SKM-1 treated with dmso at 0.1 percent for 144 hours (cell line): ENCODE measurements around the gene AKAP5.

Experiments
- DNase-seq: peaks from one replicate; lab custom pipeline; 2025; ENCODE audit not compliant: unreplicated experiment; lab: John Stamatoyannopoulos, UW

The AKAP5 gene

DNA sequence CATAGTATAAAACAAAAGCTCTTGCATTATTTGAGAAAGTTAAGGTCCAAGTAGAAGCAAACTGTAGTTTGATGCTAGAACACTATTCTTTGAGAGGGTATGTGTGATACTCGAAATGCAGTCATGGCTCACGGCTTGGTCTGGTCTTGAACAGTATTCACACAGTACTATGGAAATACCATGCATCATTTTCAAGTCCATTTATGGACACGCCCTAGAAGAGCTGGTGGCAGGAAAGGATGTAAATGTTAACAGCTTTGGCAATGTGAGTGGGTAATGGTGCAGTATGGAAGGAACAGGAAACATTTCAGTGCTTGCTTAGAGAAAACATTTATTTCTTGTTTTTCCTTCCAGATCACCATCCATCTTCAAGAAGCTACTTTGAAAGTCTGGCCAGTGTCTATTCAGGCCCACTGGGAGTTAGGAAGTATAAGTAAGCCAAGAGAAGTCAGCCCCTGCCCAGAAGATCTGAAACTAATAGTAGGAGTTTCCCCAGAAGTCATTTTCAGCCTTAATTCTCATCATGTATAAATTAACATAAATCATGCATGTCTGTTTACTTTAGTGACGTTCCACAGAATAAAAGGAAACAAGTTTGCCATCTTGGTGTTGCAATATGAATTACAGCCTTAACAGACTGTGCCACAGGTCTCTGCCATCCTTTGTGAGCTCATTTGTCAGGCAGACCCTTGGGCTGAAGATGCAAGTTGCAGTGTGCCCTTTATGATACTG lies 5.7 kb upstream of the AKAP5 start:
- DNase-seq: no peak

DNA sequence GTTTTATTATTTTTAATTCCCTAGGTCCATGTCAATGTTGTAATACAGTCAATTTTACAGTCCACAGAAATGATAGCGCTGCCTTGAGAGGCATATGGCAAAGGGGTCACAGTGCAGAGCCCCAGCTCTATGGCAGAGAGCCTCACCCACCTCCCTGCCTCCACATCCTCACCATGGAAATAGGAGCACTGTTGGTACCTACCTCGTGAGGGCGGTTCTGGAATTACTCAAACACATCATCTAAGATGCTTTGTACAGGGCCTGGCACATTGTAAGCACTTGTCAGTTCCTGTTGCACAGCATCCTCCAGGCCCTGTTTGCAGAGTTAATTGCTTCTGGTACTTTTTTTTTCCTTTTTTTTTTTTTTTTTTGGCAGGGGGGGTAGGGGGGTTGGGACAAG lies 4.1 kb upstream of the AKAP5 start:
- DNase-seq: no peak

- DNase-seq: no peak
Observed at GRCh38 chr14:64463195-64463594, 2.1 kb upstream of the AKAP5 start.

DNA sequence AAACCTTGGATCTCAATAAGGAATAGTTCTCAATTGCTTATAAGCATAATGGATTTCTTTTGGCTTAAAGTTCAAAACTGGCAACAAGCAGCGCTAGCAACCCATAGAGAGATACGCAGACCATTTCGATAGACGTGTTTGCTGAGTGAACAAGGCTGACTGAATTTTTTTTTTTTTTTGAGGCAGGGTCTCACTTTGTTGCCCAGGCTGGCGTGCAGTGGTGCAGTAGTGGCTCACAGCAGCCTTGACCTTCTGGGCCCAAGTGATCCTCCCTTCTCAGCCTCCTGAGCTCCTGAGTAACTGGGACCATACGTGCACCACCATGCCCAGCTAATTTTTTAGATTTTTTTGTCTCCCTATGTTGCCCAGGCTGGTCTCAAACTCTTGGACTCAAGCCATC lies 1.4 kb upstream of the AKAP5 start:
- DNase-seq: no peak

GRCh38 chr14:64464651-64465050 lies 648 bp upstream of the AKAP5 start:
- no peak for DNase-seq

DNA sequence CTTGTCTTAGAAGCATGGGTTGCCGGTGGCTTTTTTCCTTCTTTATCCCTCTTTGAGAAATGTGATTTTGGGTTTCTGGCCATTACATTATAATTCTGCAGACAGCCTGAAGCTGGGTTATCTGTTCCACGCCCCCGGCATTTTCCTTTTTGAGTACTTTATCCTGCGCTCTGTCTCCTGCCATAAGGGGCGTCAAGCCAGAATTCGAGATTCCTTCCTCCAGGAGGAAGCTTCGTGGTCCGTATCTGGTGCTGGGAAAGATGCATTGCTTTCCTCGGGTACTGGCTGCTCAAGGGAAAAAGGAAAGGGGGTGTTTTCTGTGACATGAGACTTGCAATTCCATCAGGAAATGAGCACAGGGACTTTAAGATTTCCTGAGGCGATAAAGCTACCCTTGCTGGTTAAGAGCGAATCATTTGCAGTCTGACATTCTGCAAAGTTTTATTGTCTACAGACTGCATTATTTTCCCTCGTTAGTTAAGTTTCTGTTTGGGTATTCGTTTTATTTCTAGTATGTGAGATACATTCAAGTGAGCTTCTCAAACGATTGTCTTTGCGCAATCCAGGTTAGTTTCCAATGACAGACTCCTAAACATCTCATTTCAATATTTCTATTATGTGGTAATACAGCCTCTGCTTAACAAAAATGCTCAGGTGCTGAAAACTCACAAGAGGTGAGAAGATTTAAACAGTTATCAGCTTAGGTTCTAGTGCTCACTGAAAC lies 694 bp downstream of the AKAP5 start:
- no peak for DNase-seq

DNA sequence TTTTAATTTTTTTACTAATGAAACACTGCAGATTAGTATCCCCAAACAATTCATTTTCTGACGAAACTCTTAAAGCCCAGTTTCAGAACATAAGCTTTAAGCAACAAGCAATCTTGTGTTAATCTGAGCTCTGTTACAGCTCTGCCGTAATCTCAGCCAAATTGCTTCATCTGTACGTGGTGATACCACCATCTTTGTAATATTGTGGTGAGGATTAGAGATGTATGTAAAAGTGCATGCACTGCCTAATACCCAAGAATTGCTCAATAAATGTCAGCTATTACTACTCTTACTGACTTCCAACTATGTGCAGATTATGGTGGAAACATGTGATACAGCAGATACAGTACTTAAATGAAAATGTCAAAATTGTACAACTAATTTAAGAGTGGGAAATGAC lies 1.8 kb downstream of the AKAP5 start:
- no peak for DNase-seq

- no peak for DNase-seq
Observed at GRCh38 chr14:64467566-64467965, 2.3 kb downstream of the AKAP5 start.

GRCh38 chr14:64468451-64468850 lies 3.2 kb downstream of the AKAP5 start:
- DNase-seq: no peak

- no peak for DNase-seq
Observed at GRCh38 chr14:64474041-64474440, 8.7 kb downstream of the AKAP5 start.

- no peak for DNase-seq
Observed at GRCh38 chr14:64474698-64475097, 9.4 kb downstream of the AKAP5 start.

- no peak for DNase-seq
Observed at GRCh38 chr14:64475585-64476273, 10.4 kb downstream of the AKAP5 start.

- no peak for DNase-seq
Observed at GRCh38 chr14:64476438-64476837, 11.1 kb downstream of the AKAP5 start.

- no peak for DNase-seq
Observed at GRCh38 chr14:64478634-64479250, 13.4 kb downstream of the AKAP5 start.

DNA sequence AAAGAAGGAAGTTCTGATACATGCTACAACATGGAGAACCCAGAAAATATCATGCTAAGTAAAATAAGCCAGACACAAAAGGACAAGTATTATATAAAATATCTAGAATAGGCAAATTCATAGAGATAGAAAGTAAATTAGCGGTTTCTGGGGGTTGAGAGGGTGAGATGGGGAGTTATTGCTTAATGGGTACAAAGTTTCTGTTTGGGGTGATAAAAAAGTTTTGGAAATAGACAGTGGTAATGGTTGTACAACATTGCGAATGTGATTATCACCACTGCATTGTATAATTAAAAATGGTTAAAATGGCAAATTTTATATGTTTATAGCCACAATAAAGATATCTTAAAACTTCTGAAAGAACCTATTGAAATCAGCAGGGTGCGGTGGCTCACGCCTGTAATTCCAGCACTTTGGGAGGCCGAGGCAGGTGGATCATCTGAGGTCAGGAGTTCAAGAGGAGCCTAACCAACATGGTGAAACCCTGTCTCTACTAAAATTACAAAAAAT lies 23.3 kb downstream of the AKAP5 start:
- DNase-seq: no peak

DNA sequence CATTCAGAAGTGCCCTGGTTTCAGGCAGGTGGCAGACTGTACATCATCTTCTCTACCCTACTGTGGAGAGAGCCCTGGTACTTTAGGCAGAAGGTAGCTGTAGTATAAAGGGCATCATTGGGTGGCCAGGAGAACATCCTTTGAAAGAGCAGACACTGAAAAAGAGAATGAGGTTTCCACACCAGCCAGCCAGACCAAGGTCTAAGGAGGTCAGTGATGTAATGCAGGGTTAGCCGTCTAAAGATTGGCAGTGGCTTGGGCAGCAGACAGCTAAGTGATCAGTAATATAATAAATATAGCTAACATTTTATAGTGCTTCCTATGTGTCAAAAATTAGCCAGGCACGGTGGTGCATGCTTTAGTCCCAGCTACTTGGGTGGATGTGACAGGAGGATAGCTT lies 26.3 kb downstream of the AKAP5 start:
- no peak for DNase-seq

DNA sequence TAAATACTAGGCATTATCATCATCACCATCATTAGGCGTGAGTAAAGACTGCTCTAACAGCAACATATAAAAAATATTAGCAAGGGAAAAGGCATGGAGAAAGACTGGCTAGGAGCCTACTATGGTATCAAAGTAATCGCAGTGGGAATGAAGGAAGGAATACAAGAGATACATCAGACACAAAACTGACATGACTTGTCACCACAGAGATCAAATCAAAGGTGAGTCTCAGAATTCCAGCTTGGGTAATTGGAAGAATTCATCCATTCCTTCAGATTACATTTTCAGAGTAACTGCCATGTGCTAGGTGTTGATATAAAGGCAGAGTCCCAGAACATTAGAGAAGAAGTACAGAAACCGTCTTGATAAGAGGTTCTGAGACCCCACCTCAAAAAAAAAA lies 28.2 kb downstream of the AKAP5 start:
- DNase-seq: no peak

DNA sequence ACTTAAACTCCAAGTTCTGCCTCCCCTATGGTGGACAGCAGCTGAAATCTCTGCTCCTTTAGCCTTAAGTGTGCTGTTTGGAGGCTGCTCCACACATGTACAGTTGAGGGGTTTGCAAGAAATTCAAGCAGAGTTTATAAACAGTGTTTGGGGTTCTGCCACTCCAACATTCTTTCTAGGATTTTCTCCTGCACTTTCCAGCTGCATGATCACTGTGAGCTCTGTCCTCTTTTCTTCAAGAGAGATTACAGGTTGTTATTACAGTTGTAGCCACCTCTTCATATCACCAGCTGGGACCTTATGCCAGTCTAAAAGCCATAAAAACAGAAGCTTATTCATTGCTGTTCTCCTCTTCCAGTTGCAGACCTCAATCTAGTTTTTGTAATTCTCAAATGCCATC lies 30.0 kb downstream of the AKAP5 start:
- DNase-seq: no peak

GRCh38 chr14:64496764-64497163 lies 31.5 kb downstream of the AKAP5 start:
- no peak for DNase-seq

DNA sequence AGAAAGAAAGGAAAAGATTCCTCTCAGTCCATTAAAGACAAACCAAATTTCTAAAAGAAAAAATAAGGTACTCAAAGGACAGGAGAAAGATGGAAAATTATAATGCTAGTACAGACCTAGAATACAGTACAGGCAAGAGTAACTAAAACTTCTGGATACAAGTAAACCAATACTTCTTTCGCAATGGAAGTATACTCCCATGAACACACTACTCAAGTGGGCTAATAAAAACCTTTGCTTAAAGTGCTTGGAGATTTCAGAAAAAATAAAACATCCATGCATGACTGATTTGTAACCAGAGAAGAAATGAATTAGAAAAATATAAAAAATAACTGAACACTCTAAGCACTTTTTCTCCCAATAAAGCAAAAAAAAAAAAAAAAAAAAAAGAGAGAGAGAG lies 34.8 kb downstream of the AKAP5 start:
- DNase-seq: no peak

- DNase-seq: no peak
Observed at GRCh38 chr14:64501411-64502171, 36.3 kb downstream of the AKAP5 start.
